Breast epithelium (tissue), 4 donors: ENCODE data around the gene GNAT3. TPM values are rescaled to one million over a fixed set of nuclear protein-coding genes. Genes with fewer than 3 reads are reported as not detected.

Experiments
- DNase-seq, 2 donors: peaks; one replicate each; pipeline ENCODE4 v3.0.0-alpha.2; 2019; ENCODE audit warnings: low spot score in 2 of 2
- H3K27ac ChIP-seq, 2 donors: fragments of 200-600 bp; sonication (generic) in 1 of 2; one replicate each; pipeline ENCODE4 v1.5.1; 2016 to 2019; ENCODE audit warnings: mild to moderate bottlenecking in 1 of 2
- H3K27me3 ChIP-seq, 2 donors: fragments of 200-600 bp; sonication (generic) in 1 of 2; one replicate each; pipeline versions ENCODE4 v1.5.1 to v1.6.0; 2017 to 2019; ENCODE audit warnings: control low read depth in 1 of 2, mild to moderate bottlenecking in 1 of 2
- H3K36me3 ChIP-seq: fragments of 200-600 bp; one replicate; pipeline ENCODE4 v1.5.1; 2019
- H3K4me1 ChIP-seq, 2 donors: fragments of 200-600 bp; sonication (generic); one replicate each; pipeline ENCODE4 v1.5.1; 2016 to 2019; ENCODE audit warnings: control low read depth in 1 of 2
- H3K4me3 ChIP-seq, 3 donors: fragments of 200-600 bp; sonication (generic); 1 replicate in 2 of 3; 2 replicates in 1 of 3; pipeline ENCODE4 v1.5.1; 2016 to 2019; ENCODE audit warnings: mild to moderate bottlenecking in 3 of 3, moderate library complexity in 2 of 3
- H3K9me3 ChIP-seq, 2 donors: fragments of 200-600 bp; sonication (generic) in 1 of 2; one replicate each; pipeline ENCODE4 v1.5.1; 2016 to 2019; ENCODE audit warnings: control low read depth in 1 of 2
- CTCF ChIP-seq, 3 donors: fragments of 450-650 bp; IDR thresholded peaks; one replicate each; pipeline ENCODE4 v1.5.1; 2016 to 2017; ENCODE audit warnings: antibody characterized with exemption in 3 of 3, mild to moderate bottlenecking in 3 of 3, moderate library complexity in 3 of 3
- POLR2A ChIP-seq: fragments of 450-650 bp; IDR thresholded peaks from one replicate; pipeline ENCODE4 v1.6.1; 2016; ENCODE audit warnings: antibody characterized with exemption, mild to moderate bottlenecking, moderate library complexity
- POLR2AphosphoS5 ChIP-seq, 3 donors: sonication (generic); formaldehyde crosslinking; IDR thresholded peaks; one replicate each; pipeline ENCODE4 v1.6.1; 2017; ENCODE audit warnings: antibody characterized with exemption in 3 of 3
- intact Hi-C: fragments of 100-400 bp; cut with DNase I; formaldehyde crosslinking; loops from one replicate; pipeline ENCODE4 v1.15.1; 2023; ENCODE audit warnings: low total_unique reads
- total RNA-seq, 3 donors: library from RNA; depleted of rRNA; stranded (reverse); fragments of >200 nt; gene quantifications; one replicate each; pipeline ENCODE4 v1.1.0, GENCODE V29; 2016

GNAT3 gene
- total RNA-seq, 3 donors from 2014 or later, result not detected

DNA sequence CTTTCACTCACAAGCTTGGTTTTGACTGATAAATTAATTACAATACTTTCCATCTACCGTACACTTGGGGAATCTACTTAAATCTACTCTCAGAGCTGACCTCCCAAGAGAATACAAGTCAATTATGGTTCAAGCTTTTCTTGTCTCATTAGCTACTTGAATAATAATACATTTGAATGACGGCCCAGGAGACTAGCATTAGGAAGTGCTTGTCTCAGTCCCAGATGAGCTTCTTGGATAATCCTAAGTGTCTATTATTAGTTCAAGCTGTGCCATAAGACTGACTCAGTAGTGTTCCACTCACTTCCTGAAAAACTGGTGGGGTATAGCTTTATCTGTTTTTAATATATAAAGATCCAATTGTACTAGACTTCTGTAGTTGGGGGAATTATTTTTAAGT is 100.2 kb downstream of the GNAT3 start:
- Histone ChIP-seq H3K4me1 (no peaks in the 10 kb centered on the region), H3K27me3 (no peaks in the 10 kb centered on the region), H3K27ac (no peak overlapping the region), H3K4me3 (no peak overlapping the region), H3K9me3 (no peaks in the 10 kb centered on the region), H3K36me3 (no peaks in the 10 kb centered on the region)
- intact Hi-C loops, result no loop called here
- no peak for DNase-seq
- TF ChIP-seq POLR2AphosphoS5 (IDR thresholded peaks at IDR 0.05), result no peak
- no peak for TF ChIP-seq POLR2A
- no peak for TF ChIP-seq CTCF (IDR thresholded peaks at IDR 0.05)

DNA sequence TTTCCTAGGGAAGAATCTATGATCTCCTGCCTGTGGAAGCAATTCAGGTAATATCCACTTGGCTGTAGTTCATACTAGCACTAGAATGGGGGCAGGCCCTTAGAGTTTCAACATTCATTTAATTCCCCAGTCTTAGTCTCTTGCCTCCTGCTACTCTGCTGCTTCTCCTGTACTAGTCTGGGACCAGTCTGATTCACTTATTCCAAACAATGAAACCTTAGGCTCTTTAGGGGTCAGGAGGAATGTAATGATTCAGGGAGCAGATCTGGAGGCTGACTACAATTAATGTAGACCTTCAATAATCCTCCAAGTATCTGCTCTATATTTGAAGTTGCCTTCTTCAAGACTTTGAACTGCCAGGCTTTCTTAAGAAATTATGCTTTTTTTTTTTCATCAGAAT is 101.8 kb downstream of the GNAT3 start:
- intact Hi-C loops, result no loop called here
- H3K27ac ChIP-seq, result no peak overlapping the region
- no peak for TF ChIP-seq POLR2AphosphoS5 (IDR thresholded peaks at IDR 0.05)
- TF ChIP-seq CTCF (IDR thresholded peaks at IDR 0.05), result no peak
- H3K4me1 ChIP-seq, result no peaks in the 10 kb centered on the region
- H3K4me3 ChIP-seq, result no peak overlapping the region
- H3K36me3 ChIP-seq, result no peaks in the 10 kb centered on the region
- no peak for DNase-seq
- H3K9me3 ChIP-seq, result no peaks in the 10 kb centered on the region
- no peaks in the 10 kb centered on the region for H3K27me3 ChIP-seq

Other genes starting within 250 kb of the GNAT3 start
- gene CD36, start 126.6 kb upstream of the GNAT3 start, total RNA-seq, result 1,000 to 10,000 TPM in 1 of 3 donors, 100 to 1,000 TPM in 2; 240 to 2,026 (median 919) TPM